Upper lobe of right lung (tissue), 1 donor: ENCODE results near the gene MRPL50. TPM values are rescaled to one million over a fixed set of nuclear protein-coding genes. Genes with fewer than 3 reads are reported as not detected.

Source experiments
- ATAC-seq: fragments of 200-7000 bp; cut with Tn5 transposase; one replicate; pipeline ENCODE4 v1.9.1; 2020; ENCODE audit warnings: mild to moderate bottlenecking, moderate library complexity
- DNase-seq: peaks from one replicate; pipeline ENCODE4 v3.0.0-alpha.2; 2020
- H3K27ac ChIP-seq: fragments of 200-600 bp; one replicate; pipeline ENCODE4 v1.8.0; 2022
- H3K27me3 ChIP-seq: fragments of 200-600 bp; one replicate; pipeline ENCODE4 v1.8.0; 2022; ENCODE audit warnings: mild to moderate bottlenecking
- H3K36me3 ChIP-seq: fragments of 200-600 bp; one replicate; pipeline ENCODE4 v1.8.0; 2022
- H3K4me1 ChIP-seq: fragments of 200-600 bp; one replicate; pipeline ENCODE4 v1.8.0; 2022
- H3K4me3 ChIP-seq: fragments of 200-600 bp; one replicate; pipeline ENCODE4 v1.8.0; 2022; ENCODE audit warnings: mild to moderate bottlenecking
- H3K9me3 ChIP-seq: fragments of 200-600 bp; one replicate; pipeline ENCODE4 v1.8.0; 2022
- CTCF ChIP-seq: fragments of 200-600 bp; IDR thresholded peaks from one replicate; pipeline ENCODE4 v1.8.0; 2022; ENCODE audit warnings: antibody characterized with exemption
- intact Hi-C: fragments of 100-400 bp; cut with DNase I; formaldehyde crosslinking; loops from one replicate; pipeline ENCODE4 v1.11.0; 2022
- long read RNA-seq: library from polyadenylated mRNA; unstranded; transcript quantifications from one replicate; pipeline ENCODE4 v2.0.0, GENCODE V29; 2021
- total RNA-seq: library from RNA; stranded (reverse); fragmentation: NEBNext Ultra II Directional; extraction: Animal tissue kit (Norgen Biotek cat#: 25700); gene quantifications from one replicate; pipeline ENCODE4 v1.2.1, GENCODE V29; 2021
- donor health status: DM: no; HTN: yes; CAD: no; lungs with severe emphysema.

The MRPL50 gene
- 9.8 TPM for total RNA-seq
- long read RNA-seq, transcript MRPL50-201 (2 exons, 3,332 nt) = major isoform, 24 of 25 reads
- long read RNA-seq, partial matches to known transcripts = 0 of 25 reads
- long read RNA-seq, other reads (novel, unspliced or antisense) = 1 of 25 reads

GRCh38 chr9:101398068-101398929 is at the start of gene MRPL50, which contains the start of gene ZNF189:
MRPL50 (minus strand) TSS chr9:101398618; CDS start chr9:101398592, 26 bp downstream.
ZNF189 (plus strand) TSS chr9:101398851; CDS start chr9:101399157, 306 bp downstream.
- DNase-seq (peak; percentile 98), ATAC-seq (peak; percentile 99)
- intact Hi-C loops = no loop called here
- no peak for TF ChIP-seq CTCF
- Histone ChIP-seq H3K27ac (peak within 1 kb of the TSS; percentile 85), H3K9me3 (peaks cover 2% of the 10 kb centered on the region), H3K4me1 (peaks cover 33% of the 10 kb centered on the region), H3K27me3 (no peaks in the 10 kb centered on the region), H3K36me3 (peaks cover 29% of the 10 kb centered on the region), H3K4me3 (peak within 1 kb of the TSS; percentile 61)

- Histone ChIP-seq H3K4me1 (no peaks in the 10 kb centered on the region), H3K4me3 (no peak overlapping the region), H3K9me3 (no peaks in the 10 kb centered on the region), H3K36me3 (no peaks in the 10 kb centered on the region), H3K27me3 (peaks cover 7% of the 10 kb centered on the region), H3K27ac (no peak overlapping the region)
- ATAC-seq = no peak
- intact Hi-C loops = no loop called here
- no peak for TF ChIP-seq CTCF
- DNase-seq = no peak
Measured at GRCh38 chr9:101446732-101447131, 48.3 kb upstream of the MRPL50 start.

GRCh38 chr9:101445353-101446029 is 47.1 kb upstream of the MRPL50 start:
- DNase-seq = no peak
- no peak overlapping the region for H3K27ac ChIP-seq
- H3K4me3 ChIP-seq = no peak overlapping the region
- no peaks in the 10 kb centered on the region for H3K9me3 ChIP-seq
- ATAC-seq = no peak
- H3K27me3 ChIP-seq = peaks cover 12% of the 10 kb centered on the region
- no peak for TF ChIP-seq CTCF
- H3K36me3 ChIP-seq = no peaks in the 10 kb centered on the region
- H3K4me1 ChIP-seq = no peaks in the 10 kb centered on the region
- intact Hi-C loops = no loop called here

DNA sequence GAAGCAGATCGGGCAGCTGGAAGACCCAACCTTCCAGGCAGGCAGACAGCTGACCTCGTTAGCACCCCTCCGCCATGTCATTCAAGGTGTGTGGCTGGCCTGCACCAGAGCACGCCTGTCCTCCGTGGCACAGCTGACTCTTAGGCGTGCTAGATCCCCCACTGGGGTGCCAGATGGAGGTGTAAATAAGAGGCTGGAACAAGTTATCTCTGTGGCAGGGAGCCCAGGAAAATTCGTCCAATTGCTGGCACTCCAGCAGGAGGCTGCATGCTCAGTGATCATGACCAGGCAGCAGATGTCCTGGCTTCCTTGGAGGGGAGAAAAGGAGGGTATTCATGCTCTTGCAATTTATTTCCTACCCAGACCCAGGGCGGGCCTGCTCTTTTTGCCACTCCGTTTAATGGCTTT is 45.0 kb upstream of the MRPL50 start:
- H3K9me3 ChIP-seq = no peaks in the 10 kb centered on the region
- no peak for DNase-seq
- no peaks in the 10 kb centered on the region for H3K4me1 ChIP-seq
- no peak overlapping the region for H3K27ac ChIP-seq
- no peaks in the 10 kb centered on the region for H3K36me3 ChIP-seq
- H3K4me3 ChIP-seq = no peak overlapping the region
- peak; percentile 21 for ATAC-seq
- peaks cover 16% of the 10 kb centered on the region for H3K27me3 ChIP-seq
- intact Hi-C loops = no loop called here
- no peak for TF ChIP-seq CTCF

- Histone ChIP-seq H3K27ac (no peak overlapping the region), H3K4me1 (no peaks in the 10 kb centered on the region), H3K4me3 (no peak overlapping the region), H3K27me3 (peaks cover 11% of the 10 kb centered on the region), H3K36me3 (no peaks in the 10 kb centered on the region), H3K9me3 (no peaks in the 10 kb centered on the region)
- ATAC-seq (no peak), DNase-seq (no peak)
- intact Hi-C loops = no loop called here
- TF ChIP-seq CTCF = no peak
Measured at GRCh38 chr9:101442736-101443135, 44.3 kb upstream of the MRPL50 start.
